K562 (cell line): Measurements from ENCODE around the gene PLD3. TPM values are rescaled to one million over a fixed set of nuclear protein-coding genes. Genes with fewer than 3 reads are reported as not detected.
A peak's percentile ranks its signal among the peaks of the same experiment; 100 is the strongest.

Experiments
- ARID1B ChIP-seq: fragments of 450-650 bp; IDR thresholded peaks from 2 replicates; pipeline ENCODE4 v1.6.1; 2016; ENCODE audit warnings: antibody characterized with exemption, mild to moderate bottlenecking, inconsistent platforms
- C11orf30 ChIP-seq: fragments of 450-650 bp; IDR thresholded peaks from 2 replicates; pipeline ENCODE4 v1.6.1; 2016; ENCODE audit warnings: low read depth, mild to moderate bottlenecking
- ELF4 ChIP-seq: fragments of 450-650 bp; formaldehyde crosslinking; IDR thresholded peaks from 2 replicates; pipeline ENCODE4 v1.4.0; 2022; ENCODE audit warnings: missing genetic modification characterization
- HMBOX1 ChIP-seq: sonication (generic); IDR thresholded peaks from 2 replicates; pipeline ENCODE4 v1.6.1; 2016
- HOMEZ ChIP-seq: fragments of 250-450 bp; sonication (Bioruptor Pico); IDR thresholded peaks from 2 replicates; pipeline ENCODE4 v1.4.0; 2020; ENCODE audit warnings: mild to moderate bottlenecking, moderate library complexity
- MIER1 ChIP-seq: fragments of 450-650 bp; IDR thresholded peaks from 2 replicates; pipeline ENCODE4 v1.6.1; 2016; ENCODE audit warnings: antibody characterized with exemption, mild to moderate bottlenecking, low read depth
- POLR2AphosphoS5 ChIP-seq: IDR thresholded peaks from 2 replicates; pipeline ENCODE4 v1.6.1; 2011; ENCODE audit warnings: mild to moderate bottlenecking, low read depth, low read length, moderate library complexity; ENCODE audit not compliant: control insufficient read depth, insufficient read depth
- POLR2G ChIP-seq: fragments of 200-400 bp; formaldehyde crosslinking; IDR thresholded peaks from 2 replicates; pipeline ENCODE4 v1.6.1; 2017; ENCODE audit warnings: low read depth, mild to moderate bottlenecking, antibody characterized with exemption, low read length, moderate library complexity
- TBL1XR1 ChIP-seq, 2 experiments: IDR thresholded peaks; 2 replicates each; pipeline ENCODE4 v1.6.1; 2012; ENCODE audit warnings: improper control_type of control experiment in 2 of 2, low read length in 2 of 2, mild to moderate bottlenecking in 1 of 2
- TEAD4 ChIP-seq, 2 experiments: sonication (generic) in 1 of 2; formaldehyde crosslinking in 1 of 2; IDR thresholded peaks; 2 replicates each; pipeline versions ENCODE4 v1.6.1 to v1.8.0; 2012 to 2022; ENCODE audit warnings: borderline replicate concordance in 1 of 2, inconsistent platforms in 1 of 2, low read length in 1 of 2, mild to moderate bottlenecking in 1 of 2, missing genetic modification reagents in 1 of 2
- ZBTB7A ChIP-seq: IDR thresholded peaks from 2 replicates; pipeline ENCODE4 v1.6.1; 2011; ENCODE audit warnings: low read depth, mild to moderate bottlenecking, low read length, moderate library complexity, borderline replicate concordance; ENCODE audit not compliant: control insufficient read depth
- ZC3H11A ChIP-seq: IDR thresholded peaks from 2 replicates; pipeline ENCODE4 v1.6.1; 2012; ENCODE audit warnings: low read depth, low read length, improper control_type of control experiment
- ZNF354B ChIP-seq: fragments of 250-450 bp; sonication (Bioruptor Pico); IDR thresholded peaks from 2 replicates; pipeline ENCODE4 v1.4.0; 2020
- ZNF518B ChIP-seq: fragments of 250-450 bp; sonication (Bioruptor Pico); IDR thresholded peaks from 2 replicates; pipeline ENCODE4 v1.5.0; 2021; ENCODE audit warnings: mild to moderate bottlenecking, moderate library complexity
- ZNF639 ChIP-seq, 2 experiments: fragments of 200-800 bp in 1 of 2; sonication (Bioruptor generic) in 1 of 2; sonication (generic) in 1 of 2; formaldehyde crosslinking in 1 of 2; IDR thresholded peaks in 1 of 2; conservative IDR thresholded peaks in 1 of 2; 2 replicates each; pipeline versions ENCODE4 v1.5.0 to v1.6.1; 2016 to 2020; ENCODE audit warnings: missing compliant biosample characterization in 1 of 2, missing genetic modification characterization in 1 of 2, missing genetic modification reagents in 1 of 2
- polyA plus RNA-seq, 8 experiments: library from polyadenylated mRNA; depleted of rRNA in 4 of 8; stranded (reverse) in 5 of 8; unstranded in 3 of 8; fragments of >200 nt; fragmentation: Nextera tagmentation in 2 of 8; fragmentation: Illumina TruSeq in 1 of 8; extraction: Ambion mirVana in 2 of 8; extraction: Trizol in 1 of 8; gene quantifications; 2 replicates each; pipeline versions ENCODE4 v1.2.1 to v1.2.3, GENCODE V29; 2011 to 2014; ENCODE audit warnings: inconsistent platforms in 1 of 8, missing spikeins in 1 of 8
- total RNA-seq, 7 experiments: library from RNA; depleted of rRNA in 6 of 7; stranded (reverse); fragments of >200 nt in 6 of 7; fragmentation: Illumina TruSeq in 2 of 7; extraction: Trizol in 2 of 7; gene quantifications; 2 replicates each; pipeline versions ENCODE4 v1.2.1 to v1.2.3, GENCODE V29; 2011 to 2021; ENCODE audit warnings: low replicate concordance in 1 of 7

PLD3 gene
- total and polyA plus RNA-seq, 9 of the 15 experiments (the other 6 are each of a cell fraction or from before 2014, with no cell fraction given): 2.3 to 128 (median 72.7) TPM

- TF ChIP-seq ZNF518B (CRISPR knock-in tag): no peak
- peak; percentile 59 for TF ChIP-seq TEAD4 (IDR thresholded peaks at IDR 0.05; ENCODE audit: low read length)
- no peak for TF ChIP-seq TEAD4 (CRISPR knock-in tag; IDR thresholded peaks at IDR 0.05; ENCODE audit: borderline replicate concordance)
- peak; percentile 55 for TF ChIP-seq ZBTB7A
- peak; percentile 78 for TF ChIP-seq POLR2G
- TF ChIP-seq HMBOX1: no peak
- 0 out of 2 replicates have a peak, but pooled peaks have one; percentile 36 for TF ChIP-seq ELF4 (CRISPR knock-in tag)
- peak; percentile 95 for TF ChIP-seq ARID1B
- 0 out of 2 replicates have a peak, but pooled peaks have one; percentile 31 for TF ChIP-seq POLR2AphosphoS5
- TF ChIP-seq MIER1: no peak; the same call in 1 of the 2 replicates
- TF ChIP-seq ZC3H11A: no peak
- TF ChIP-seq C11orf30: peak; percentile 40; the same call in 1 of the 2 replicates
- TF ChIP-seq HOMEZ (CRISPR knock-in tag): no peak
- no peak for TF ChIP-seq ZNF354B (CRISPR knock-in tag)
- peak in 1 of 2 experiments; percentile 58; a peak in 2 of 4 replicates for TF ChIP-seq TBL1XR1 (IDR thresholded peaks at IDR 0.05; ENCODE audit: low read length in 2 of 2)
- no peak for TF ChIP-seq ZNF639 (CRISPR knock-in tag; conservative IDR thresholded peaks at IDR 0.05 in 1 of 2, IDR thresholded peaks at IDR 0.05 in 1 of 2)
Measured at GRCh38 chr19:40416918-40417642, 68.6 kb downstream of the PLD3 start (continued).
